ENCODE results near the gene FLCN. TPM values are rescaled to one million over a fixed set of nuclear protein-coding genes. Genes with fewer than 3 reads are reported as not detected.

FLCN gene
- total RNA-seq, 4 donors from 2014 or later = 13.2 to 82.0 (median 61.5) TPM

DNA sequence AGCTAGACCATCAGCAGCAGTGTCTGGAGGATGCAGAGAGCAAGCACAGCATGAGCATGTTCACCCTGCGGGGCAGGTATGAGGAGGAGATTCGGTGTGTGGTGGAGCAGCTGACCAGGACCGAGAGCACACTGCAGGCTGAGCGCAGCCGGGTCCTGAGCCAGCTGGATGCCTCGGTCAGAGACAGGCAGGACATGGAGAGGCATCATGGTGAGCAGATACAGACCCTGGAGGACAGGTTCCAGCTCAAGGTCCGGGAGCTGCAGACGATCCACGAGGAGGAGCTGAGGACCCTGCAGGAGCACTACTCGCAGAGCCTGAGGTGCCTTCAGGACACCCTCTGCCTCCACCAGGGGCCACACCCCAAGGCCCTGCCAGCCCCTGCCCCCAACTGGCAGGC lies 69.6 kb downstream of the FLCN start:
- H3K27ac ChIP-seq = no peak overlapping the region
- H3K4me3 ChIP-seq = no peak overlapping the region
- no peaks in the 10 kb centered on the region for H3K4me1 ChIP-seq
- H3K9me3 ChIP-seq = no peaks in the 10 kb centered on the region
- intact Hi-C loops (cut with DNase I; ENCODE audit: low total_unique reads) = no loop called here
- H3K36me3 ChIP-seq = no peaks in the 10 kb centered on the region
- DNase-seq = no peak
- TF ChIP-seq POLR2A (IDR thresholded peaks at IDR 0.05) = no peak
- TF ChIP-seq, protein P1, sequence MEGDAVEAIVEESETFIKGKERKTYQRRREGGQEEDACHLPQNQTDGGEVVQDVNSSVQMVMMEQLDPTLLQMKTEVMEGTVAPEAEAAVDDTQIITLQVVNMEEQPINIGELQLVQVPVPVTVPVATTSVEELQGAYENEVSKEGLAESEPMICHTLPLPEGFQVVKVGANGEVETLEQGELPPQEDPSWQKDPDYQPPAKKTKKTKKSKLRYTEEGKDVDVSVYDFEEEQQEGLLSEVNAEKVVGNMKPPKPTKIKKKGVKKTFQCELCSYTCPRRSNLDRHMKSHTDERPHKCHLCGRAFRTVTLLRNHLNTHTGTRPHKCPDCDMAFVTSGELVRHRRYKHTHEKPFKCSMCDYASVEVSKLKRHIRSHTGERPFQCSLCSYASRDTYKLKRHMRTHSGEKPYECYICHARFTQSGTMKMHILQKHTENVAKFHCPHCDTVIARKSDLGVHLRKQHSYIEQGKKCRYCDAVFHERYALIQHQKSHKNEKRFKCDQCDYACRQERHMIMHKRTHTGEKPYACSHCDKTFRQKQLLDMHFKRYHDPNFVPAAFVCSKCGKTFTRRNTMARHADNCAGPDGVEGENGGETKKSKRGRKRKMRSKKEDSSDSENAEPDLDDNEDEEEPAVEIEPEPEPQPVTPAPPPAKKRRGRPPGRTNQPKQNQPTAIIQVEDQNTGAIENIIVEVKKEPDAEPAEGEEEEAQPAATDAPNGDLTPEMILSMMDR (IDR thresholded peaks at IDR 0.05) = no peak
- H3K27me3 ChIP-seq = no peaks in the 10 kb centered on the region

DNA sequence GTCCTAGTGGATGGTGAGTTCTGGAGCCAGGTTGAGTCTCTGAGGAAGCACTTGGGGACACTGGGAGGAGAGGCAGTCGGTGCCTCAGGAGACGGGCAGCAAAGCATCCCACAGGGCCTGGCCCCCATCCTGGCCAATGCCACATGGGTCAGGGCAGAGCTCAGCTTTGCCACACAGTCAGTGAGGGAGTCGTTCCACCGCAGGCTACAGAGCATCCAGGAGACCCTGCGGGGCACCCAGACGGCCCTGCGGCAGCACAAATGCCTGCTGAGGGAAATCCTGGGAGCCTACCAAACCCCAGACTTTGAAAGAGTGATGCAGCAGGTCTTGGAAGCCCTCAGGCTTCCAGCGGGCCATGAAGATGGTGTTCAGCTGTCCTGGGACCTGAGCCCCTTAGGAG lies 70.5 kb downstream of the FLCN start:
- no peak for DNase-seq
- H3K36me3 ChIP-seq = no peaks in the 10 kb centered on the region
- TF ChIP-seq, protein P1 (IDR thresholded peaks at IDR 0.05) = no peak
- TF ChIP-seq POLR2A (IDR thresholded peaks at IDR 0.05) = no peak
- H3K4me1 ChIP-seq = no peaks in the 10 kb centered on the region
- intact Hi-C loops (cut with DNase I; ENCODE audit: low total_unique reads) = no loop called here
- H3K27me3 ChIP-seq = no peaks in the 10 kb centered on the region
- no peaks in the 10 kb centered on the region for H3K9me3 ChIP-seq
- H3K4me3 ChIP-seq = no peak overlapping the region
- H3K27ac ChIP-seq = no peak overlapping the region

DNA sequence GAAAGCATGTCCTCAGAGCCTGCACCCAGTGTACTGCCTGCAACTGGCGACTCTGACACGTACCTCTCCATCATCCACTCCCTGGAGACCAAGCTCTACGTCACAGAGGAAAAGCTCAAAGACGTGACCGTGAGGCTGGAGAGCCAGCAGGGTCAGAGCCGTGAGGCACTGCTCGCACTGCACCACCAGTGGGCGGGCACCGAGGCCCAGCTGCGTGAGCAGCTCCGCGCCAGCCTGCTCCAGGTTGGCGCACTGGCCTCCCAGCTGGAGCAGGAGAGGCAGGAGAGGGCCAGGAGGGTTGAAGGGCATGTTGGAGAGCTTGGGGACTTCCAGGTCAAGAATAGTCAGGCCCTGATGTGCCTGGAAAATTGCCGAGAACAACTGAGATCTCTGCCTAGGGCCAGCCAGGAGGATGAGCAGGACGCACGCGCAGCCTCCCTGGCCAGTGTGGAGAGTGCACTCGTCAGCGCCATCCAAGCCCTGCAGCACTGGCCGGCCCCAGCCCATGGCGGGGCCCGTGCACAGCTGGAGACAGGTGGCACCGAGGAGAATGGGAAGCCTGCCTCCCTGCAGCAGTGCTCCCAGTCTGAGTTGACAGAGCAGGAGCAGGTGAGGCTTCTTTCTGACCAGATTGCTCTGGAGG lies 71.2 kb downstream of the FLCN start:
- TF ChIP-seq POLR2A (IDR thresholded peaks at IDR 0.05) = no peak
- TF ChIP-seq, protein P1 (IDR thresholded peaks at IDR 0.05) = no peak
- Histone ChIP-seq H3K4me1 (no peaks in the 10 kb centered on the region), H3K9me3 (no peaks in the 10 kb centered on the region), H3K27ac (no peak overlapping the region), H3K36me3 (no peaks in the 10 kb centered on the region), H3K4me3 (no peak overlapping the region), H3K27me3 (no peaks in the 10 kb centered on the region)
- intact Hi-C loops (cut with DNase I; ENCODE audit: low total_unique reads) = no loop called here
- DNase-seq = no peak

DNA sequence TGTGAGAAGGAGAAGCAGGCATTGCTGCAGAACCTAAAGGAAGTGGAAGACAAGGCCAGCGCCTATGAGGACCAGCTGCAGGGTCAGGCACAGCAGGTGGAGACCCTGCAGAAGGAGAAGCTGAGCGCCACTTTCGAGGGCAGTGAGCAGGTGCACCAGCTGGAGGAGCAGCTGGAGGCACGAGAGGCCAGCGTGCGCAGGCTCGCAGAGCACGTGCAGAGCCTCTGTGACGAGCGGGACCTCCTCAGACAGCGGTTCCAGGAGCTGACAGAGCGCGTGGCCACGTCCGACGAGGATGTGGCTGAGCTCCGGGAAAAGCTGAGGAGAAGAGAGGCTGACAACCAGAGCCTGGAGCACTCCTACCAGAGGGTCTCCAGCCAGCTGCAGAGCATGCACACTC lies 72.3 kb downstream of the FLCN start:
- intact Hi-C loops (cut with DNase I; ENCODE audit: low total_unique reads) = no loop called here
- Histone ChIP-seq H3K36me3 (no peaks in the 10 kb centered on the region), H3K4me1 (no peaks in the 10 kb centered on the region), H3K9me3 (no peaks in the 10 kb centered on the region), H3K27ac (no peak overlapping the region), H3K27me3 (no peaks in the 10 kb centered on the region), H3K4me3 (no peak overlapping the region)
- no peak for DNase-seq
- TF ChIP-seq, protein P1 (IDR thresholded peaks at IDR 0.05) = no peak
- no peak for TF ChIP-seq POLR2A (IDR thresholded peaks at IDR 0.05)

DNA sequence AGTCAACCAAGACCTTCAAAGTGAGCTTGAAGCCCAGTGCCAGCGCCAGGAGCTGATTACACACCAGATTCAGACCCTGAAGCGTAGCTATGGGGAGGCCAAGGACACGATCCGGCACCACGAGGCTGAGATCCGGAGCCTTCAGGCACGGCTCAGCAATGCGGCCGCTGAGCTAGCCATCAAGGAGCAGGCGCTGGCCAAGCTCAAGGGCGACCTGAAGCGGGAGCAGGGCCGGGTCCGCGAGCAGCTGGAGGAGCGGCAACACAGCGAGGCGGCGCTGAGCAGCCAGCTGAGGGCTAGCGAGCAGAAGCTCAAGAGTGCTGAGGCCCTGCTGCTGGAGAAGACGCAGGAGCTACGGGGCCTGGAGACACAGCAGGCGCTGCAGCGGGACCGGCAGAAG lies 72.8 kb downstream of the FLCN start:
- H3K27me3 ChIP-seq = no peaks in the 10 kb centered on the region
- DNase-seq = no peak
- H3K27ac ChIP-seq = no peak overlapping the region
- no peak overlapping the region for H3K4me3 ChIP-seq
- H3K9me3 ChIP-seq = no peaks in the 10 kb centered on the region
- H3K4me1 ChIP-seq = no peaks in the 10 kb centered on the region
- no peaks in the 10 kb centered on the region for H3K36me3 ChIP-seq
- TF ChIP-seq, protein P1 (IDR thresholded peaks at IDR 0.05) = no peak
- TF ChIP-seq POLR2A (IDR thresholded peaks at IDR 0.05) = no peak
- intact Hi-C loops (cut with DNase I; ENCODE audit: low total_unique reads) = no loop called here

Small RNAs within 50 kb of the gene (small RNA-seq; reads per million reads assigned to genes)
- not detected for gene RNU6-767P

Other genes starting within 250 kb of the FLCN start
- 100 to 1,000 TPM in 2 of 4 donors, 10 to 100 TPM in 2; 61.5 to 407 (median 103) TPM for gene MPRIP, start 194.7 kb downstream of the FLCN start, total RNA-seq
- 1 to 10 TPM in 3 of 4 donors, under 1 TPM in 1; 0.77 to 8.1 (median 5.0) TPM for gene PLD6, start 30.8 kb downstream of the FLCN start, total RNA-seq
- 10 to 100 TPM; 13.1 to 83.3 (median 49.4) TPM for gene COPS3, start 44.1 kb upstream of the FLCN start, total RNA-seq
- 1 to 10 TPM in 3 of 4 donors, under 1 TPM in 1; 0.26 to 7.8 (median 2.8) TPM for gene NT5M, start 66.2 kb upstream of the FLCN start, total RNA-seq
- 10 to 100 TPM in 3 of 4 donors, 1 to 10 TPM in 1; 3.2 to 17.4 (median 13.4) TPM for gene MED9, start 239.8 kb upstream of the FLCN start, total RNA-seq

Measured in uterus (tissue), 4 donors.